Tibial artery (tissue), 4 donors: ENCODE measurements around the gene ITGA6.

Experiments used
- DNase-seq, 2 donors: peaks; one replicate each; pipeline ENCODE4 v3.0.0-alpha.2; 2019
- H3K27ac ChIP-seq, 2 donors: fragments of 200-600 bp; sonication (generic) in 1 of 2; 1 replicate in 1 of 2; 2 replicates in 1 of 2; pipeline ENCODE4 v1.5.1; 2018 to 2019; ENCODE audit warnings: mild to moderate bottlenecking in 1 of 2
- H3K27me3 ChIP-seq, 2 donors: fragments of 200-600 bp; sonication (generic) in 1 of 2; one replicate each; pipeline versions ENCODE4 v1.5.1 to v1.6.0; 2016 to 2019
- H3K36me3 ChIP-seq, 3 donors: fragments of 200-600 bp; sonication (generic) in 2 of 3; one replicate each; pipeline ENCODE4 v1.5.1; 2016 to 2019; ENCODE audit warnings: mild to moderate bottlenecking in 2 of 3
- H3K4me1 ChIP-seq, 4 donors: fragments of 200-600 bp; sonication (generic) in 2 of 4; 1 replicate in 3 of 4; 2 replicates in 1 of 4; pipeline ENCODE4 v1.5.1; 2016 to 2019
- H3K4me3 ChIP-seq, 2 donors: fragments of 200-600 bp; sonication (generic) in 1 of 2; 1 replicate in 1 of 2; 2 replicates in 1 of 2; pipeline ENCODE4 v1.5.1; 2018 to 2019; ENCODE audit warnings: mild to moderate bottlenecking in 2 of 2
- H3K9me3 ChIP-seq, 3 donors: fragments of 200-600 bp; sonication (generic) in 1 of 3; one replicate each; pipeline ENCODE4 v1.5.1; 2016 to 2019
- intact Hi-C: fragments of 100-400 bp; cut with DNase I; formaldehyde crosslinking; loops from one replicate; pipeline ENCODE4 v1.15.0; 2023; ENCODE audit warnings: low total_unique reads
- TF ChIP-seq, protein P1 (sequence below), 2 experiments: fragments of 200-600 bp in 1 of 2; fragments of 450-650 bp in 1 of 2; IDR thresholded peaks; one replicate each; pipeline ENCODE4 v1.5.1; 2017 to 2019; ENCODE audit warnings: antibody characterized with exemption in 2 of 2, mild to moderate bottlenecking in 1 of 2, moderate library complexity in 1 of 2

The ITGA6 gene

DNA sequence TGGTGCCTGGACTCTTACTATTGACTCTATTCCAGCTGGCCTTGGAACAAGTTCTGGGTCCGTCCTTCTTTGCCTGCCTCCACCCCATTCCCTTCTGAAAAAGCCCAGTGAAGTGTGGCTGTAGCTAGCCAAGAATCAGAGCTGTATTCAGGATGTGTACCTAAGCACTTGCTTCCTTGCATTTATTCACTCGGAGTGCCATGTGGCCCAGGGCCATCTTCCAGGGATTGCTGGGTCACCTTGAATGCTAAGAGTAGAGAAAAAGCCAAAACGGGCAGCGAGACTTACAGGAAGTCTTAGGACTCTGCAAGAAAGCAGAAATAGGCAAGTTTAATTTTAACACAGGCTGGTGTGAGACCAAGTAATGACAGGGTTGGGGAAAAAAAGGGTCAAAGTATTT is 4.1 kb downstream of the ITGA6 start:
- Histone ChIP-seq H3K36me3 (no peaks in the 10 kb centered on the region), H3K4me3 (no peak overlapping the region), H3K9me3 (no peaks in the 10 kb centered on the region), H3K27ac (no peak overlapping the region), H3K4me1 (peaks cover 0 to 36% (median 18%) of the 10 kb centered on the region in 4 donors), H3K27me3 (no peaks in the 10 kb centered on the region)
- intact Hi-C loops = no loop called here
- peak in 1 of 2 donors; percentile 24 for DNase-seq
- TF ChIP-seq, protein P1, sequence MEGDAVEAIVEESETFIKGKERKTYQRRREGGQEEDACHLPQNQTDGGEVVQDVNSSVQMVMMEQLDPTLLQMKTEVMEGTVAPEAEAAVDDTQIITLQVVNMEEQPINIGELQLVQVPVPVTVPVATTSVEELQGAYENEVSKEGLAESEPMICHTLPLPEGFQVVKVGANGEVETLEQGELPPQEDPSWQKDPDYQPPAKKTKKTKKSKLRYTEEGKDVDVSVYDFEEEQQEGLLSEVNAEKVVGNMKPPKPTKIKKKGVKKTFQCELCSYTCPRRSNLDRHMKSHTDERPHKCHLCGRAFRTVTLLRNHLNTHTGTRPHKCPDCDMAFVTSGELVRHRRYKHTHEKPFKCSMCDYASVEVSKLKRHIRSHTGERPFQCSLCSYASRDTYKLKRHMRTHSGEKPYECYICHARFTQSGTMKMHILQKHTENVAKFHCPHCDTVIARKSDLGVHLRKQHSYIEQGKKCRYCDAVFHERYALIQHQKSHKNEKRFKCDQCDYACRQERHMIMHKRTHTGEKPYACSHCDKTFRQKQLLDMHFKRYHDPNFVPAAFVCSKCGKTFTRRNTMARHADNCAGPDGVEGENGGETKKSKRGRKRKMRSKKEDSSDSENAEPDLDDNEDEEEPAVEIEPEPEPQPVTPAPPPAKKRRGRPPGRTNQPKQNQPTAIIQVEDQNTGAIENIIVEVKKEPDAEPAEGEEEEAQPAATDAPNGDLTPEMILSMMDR (IDR thresholded peaks at IDR 0.05) = no peak

DNA sequence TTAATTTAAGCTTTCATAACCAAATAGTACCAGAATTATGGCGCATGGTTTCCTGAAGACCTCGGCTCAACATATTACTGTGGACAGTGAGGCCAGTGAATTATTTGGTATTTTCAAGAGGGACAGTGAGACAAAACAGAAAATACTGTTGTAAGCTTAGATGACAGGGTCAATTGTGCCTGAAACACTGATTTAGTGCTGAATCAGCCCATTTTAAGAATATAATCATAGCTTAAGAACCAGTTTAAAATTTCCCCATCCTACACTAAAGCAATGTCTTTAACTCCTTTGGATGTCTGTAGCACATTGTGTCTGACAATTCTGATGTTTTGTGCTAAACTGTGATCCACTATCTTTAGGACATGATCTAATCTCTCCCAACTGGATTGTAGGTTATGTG is 4.6 kb downstream of the ITGA6 start:
- TF ChIP-seq, protein P1 (IDR thresholded peaks at IDR 0.05) = no peak
- intact Hi-C loops = no loop called here
- Histone ChIP-seq H3K4me3 (no peak overlapping the region), H3K27me3 (no peaks in the 10 kb centered on the region), H3K36me3 (no peaks in the 10 kb centered on the region), H3K9me3 (no peaks in the 10 kb centered on the region), H3K27ac (no peak overlapping the region), H3K4me1 (peaks cover 0 to 32% (median 18%) of the 10 kb centered on the region in 4 donors)
- no peak for DNase-seq

DNA sequence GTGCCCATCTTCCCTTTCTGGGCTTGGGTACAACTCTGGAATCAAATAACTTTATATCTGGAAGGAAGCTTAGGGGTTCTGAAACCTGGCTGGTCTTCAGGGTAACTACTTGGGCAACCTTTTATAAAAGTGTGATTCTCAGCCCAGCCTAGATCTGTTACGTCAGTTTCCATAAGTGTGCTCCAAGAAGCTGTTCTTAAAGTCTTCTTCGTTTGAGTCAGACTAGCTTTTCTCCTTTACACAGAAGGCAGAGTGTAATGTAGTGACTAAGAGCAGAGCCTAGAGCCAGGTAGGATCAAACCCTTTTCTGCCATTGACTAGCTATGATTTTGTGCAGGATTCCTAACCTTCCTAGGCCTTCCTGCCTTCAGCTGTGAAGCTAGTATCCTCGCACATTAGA is 5.8 kb downstream of the ITGA6 start:
- no peaks in the 10 kb centered on the region for H3K27me3 ChIP-seq
- H3K4me1 ChIP-seq = peaks cover 0 to 29% (median 16%) of the 10 kb centered on the region in 4 donors
- H3K36me3 ChIP-seq = no peaks in the 10 kb centered on the region
- intact Hi-C loops = no loop called here
- H3K27ac ChIP-seq = no peak overlapping the region
- no peaks in the 10 kb centered on the region for H3K9me3 ChIP-seq
- H3K4me3 ChIP-seq = no peak overlapping the region
- no peak for DNase-seq
- TF ChIP-seq, protein P1 (IDR thresholded peaks at IDR 0.05) = no peak

DNA sequence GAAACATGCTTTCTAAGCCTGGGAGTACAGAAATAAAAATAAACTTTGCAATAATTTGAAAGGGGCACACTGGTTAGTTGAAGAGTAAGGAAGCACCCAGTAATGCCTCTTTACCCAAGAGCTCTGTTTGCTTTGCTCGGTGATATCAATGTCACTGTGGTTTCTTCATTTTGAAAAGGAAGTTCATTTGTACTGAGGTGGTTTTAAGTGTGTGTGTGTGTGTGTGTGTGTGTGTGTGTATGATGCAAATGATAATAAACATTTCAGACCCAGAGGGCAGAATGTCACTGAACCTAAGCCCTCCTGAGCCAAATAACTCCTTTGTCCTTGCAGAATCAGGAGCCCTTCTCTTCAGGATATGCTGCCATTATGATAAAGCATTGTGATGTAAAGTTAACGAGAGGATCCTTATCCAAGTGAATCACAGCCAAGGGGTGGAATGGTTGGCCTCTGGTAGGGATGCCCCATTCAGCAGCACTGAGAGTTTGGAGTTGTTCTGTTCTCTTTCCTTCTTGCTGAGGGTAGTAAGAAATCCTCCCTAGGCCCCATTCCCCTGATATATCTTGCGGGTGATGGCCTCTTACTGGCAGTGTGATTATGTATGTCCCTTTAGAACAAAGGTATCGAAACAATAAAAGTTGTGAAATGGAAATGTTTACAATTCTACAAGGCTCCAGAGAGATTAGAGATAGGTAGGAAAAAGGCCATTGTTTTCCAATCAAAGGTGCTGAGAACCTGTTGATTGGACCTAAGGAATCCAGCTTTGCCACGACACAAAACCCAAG is 7.6 kb downstream of the ITGA6 start:
- intact Hi-C loops = no loop called here
- no peaks in the 10 kb centered on the region for H3K36me3 ChIP-seq
- H3K4me1 ChIP-seq = peaks cover 0 to 15% (median 6%) of the 10 kb centered on the region in 4 donors
- TF ChIP-seq, protein P1 (IDR thresholded peaks at IDR 0.05) = no peak
- H3K27ac ChIP-seq = no peak overlapping the region
- no peak for DNase-seq
- no peak overlapping the region for H3K4me3 ChIP-seq
- H3K9me3 ChIP-seq = no peaks in the 10 kb centered on the region
- H3K27me3 ChIP-seq = no peaks in the 10 kb centered on the region

DNA sequence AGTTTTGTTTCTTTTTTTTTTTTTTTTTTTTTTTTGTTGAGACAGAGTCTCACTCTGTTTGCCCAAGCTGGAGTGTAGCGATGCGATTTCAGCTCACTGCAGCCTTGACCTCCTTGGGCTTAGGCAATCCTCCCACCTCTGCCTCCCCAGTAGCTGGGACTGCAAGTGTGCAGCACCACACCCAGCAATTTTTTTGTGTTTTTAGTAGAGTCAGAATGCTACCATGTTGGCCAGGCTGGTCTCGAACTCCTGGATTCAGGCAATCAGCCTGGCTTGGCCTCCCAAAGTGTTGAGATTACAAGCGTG is 8.2 kb downstream of the ITGA6 start:
- DNase-seq = no peak
- Histone ChIP-seq H3K4me3 (no peak overlapping the region), H3K36me3 (no peaks in the 10 kb centered on the region), H3K9me3 (no peaks in the 10 kb centered on the region), H3K27ac (no peak overlapping the region), H3K27me3 (no peaks in the 10 kb centered on the region), H3K4me1 (peaks cover 0 to 14% (median 6%) of the 10 kb centered on the region in 4 donors)
- TF ChIP-seq, protein P1 (IDR thresholded peaks at IDR 0.05) = no peak
- intact Hi-C loops = no loop called here
